GM21390 (cell line): ENCODE results near the gene VEPH1.

Source experiments
- ATAC-seq: cut with Tn5 transposase; IDR thresholded peaks from one replicate; pipeline ENCODE4 v1.9.1; 2021; ENCODE audit not compliant: unreplicated experiment

Gene VEPH1

DNA sequence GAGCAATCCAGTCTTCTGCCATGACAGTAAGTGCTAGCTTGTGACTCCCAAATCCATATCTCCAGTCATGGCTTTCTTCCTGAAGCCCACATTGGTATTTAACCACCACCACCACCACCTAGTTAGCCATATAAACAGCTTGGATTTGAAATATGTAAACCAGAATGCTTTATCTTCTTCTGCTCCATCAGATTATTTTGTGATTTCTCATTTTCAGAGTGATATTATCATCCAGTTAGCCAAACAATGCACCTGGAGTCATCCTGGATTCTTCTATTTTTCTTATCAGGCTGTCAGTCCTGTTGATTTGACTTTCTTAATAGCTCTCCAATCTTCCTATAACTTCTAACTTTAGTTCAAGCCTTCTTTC, 190.9 kb downstream of the VEPH1 start:
- ATAC-seq: no peak

- ATAC-seq: no peak
Observed at GRCh38 chr3:157311633-157312375, 191.4 kb downstream of the VEPH1 start.

DNA sequence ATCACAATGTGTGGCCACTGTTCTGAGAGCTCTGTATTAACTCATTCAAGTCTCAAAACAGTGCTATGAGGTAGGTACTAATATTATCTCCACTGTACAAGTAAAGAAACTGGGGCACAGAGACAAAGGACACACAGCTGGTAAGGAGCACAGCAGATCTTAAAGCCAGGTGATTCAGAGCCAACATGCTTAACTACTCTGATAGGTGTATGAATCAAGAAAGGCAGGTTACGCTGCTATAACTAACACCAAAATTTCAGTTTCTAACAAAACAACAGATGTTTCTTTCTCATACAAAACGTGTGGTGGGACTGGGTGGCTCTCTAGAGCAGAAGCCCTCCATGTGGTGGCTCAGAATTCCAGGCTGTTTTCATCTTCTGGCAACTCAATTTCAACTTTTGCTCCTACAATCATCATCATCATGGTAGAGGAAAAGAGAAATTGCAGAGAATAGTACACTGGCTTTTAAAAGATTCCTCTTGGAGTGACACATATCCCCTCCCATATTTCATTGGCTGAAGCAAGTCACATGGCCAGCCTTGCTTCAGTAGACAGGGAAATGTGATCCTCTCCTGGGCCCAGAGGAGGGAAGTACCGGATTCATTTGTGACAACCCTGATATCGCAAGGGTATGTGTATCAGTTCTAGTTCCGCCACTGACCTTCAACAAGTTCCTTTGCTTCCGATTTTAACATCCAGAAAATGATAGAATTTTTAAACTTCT, 192.7 kb downstream of the VEPH1 start:
- ATAC-seq: peak; percentile 58

GRCh38 chr3:157306502-157306901, 196.7 kb downstream of the VEPH1 start:
- ATAC-seq: no peak

DNA sequence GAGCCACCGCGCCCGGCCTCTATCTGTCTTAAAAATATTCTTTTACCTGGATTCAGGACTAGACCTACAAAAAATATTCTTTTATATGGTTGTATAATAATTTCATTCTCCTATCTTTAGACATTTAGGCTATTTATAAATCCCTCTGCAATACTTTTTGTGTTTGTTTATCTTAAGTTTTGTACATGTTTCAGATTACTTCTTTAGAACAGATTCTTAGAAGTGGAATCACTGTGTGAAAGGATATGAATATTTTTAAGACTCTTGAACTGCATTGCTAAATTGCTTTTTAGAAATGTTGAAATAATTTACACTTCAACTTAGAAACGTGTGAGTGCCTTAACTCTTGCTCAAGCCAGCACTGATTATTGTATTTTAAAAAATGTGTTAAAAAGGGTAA, 197.8 kb downstream of the VEPH1 start:
- no peak for ATAC-seq

DNA sequence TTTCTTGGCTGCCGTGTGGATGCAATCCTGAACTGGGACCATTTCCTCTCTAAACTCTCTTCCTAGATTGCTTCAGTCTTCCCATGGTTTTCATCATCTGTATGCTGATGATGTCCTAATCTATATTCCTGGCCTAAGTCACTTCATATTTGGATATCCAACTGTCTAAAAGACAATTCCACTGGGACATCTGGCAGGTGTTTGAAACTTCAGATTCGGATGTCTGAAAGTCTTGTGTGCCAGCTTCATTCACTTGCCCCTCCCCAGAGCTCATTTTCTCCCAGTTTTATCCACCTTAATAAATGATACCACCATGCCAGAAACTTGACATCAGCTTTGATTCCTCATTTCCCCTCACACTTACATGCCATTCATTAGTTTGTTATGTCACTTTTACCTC, 201.5 kb downstream of the VEPH1 start:
- ATAC-seq: no peak

DNA sequence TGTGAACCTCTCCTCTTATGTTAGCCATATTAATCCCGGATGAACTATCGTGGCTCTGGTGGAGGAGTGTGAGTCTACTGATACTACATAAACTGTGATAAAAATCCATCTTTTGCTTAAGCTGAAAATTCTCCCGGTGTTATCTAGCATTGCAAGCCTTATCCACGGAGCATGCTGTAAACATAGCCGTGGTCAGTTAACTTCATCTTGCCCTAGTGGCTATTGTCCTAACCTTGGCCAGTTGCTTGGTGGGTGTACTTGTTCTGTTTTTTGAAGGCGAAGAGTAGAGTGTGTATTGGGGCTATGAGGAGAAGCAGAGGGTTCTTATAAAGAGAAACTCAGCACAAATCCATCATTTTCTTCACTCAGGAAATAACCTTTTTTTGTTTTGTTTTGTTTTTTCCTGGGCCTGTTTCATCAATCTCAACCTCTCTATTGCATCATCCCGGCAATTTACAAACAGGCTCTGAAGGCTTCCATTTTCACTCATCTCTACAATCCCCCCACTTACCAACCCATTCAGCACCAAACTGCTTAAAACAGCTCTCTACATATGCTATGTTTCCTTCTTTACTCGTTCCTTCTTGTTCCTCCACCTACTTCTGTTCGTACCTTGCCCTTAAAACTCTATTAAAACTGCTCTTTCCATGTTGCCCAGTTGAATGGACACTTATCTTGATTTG, 202.1 kb downstream of the VEPH1 start:
- ATAC-seq: no peak

- ATAC-seq: no peak
Observed at GRCh38 chr3:157300094-157300493, 203.1 kb downstream of the VEPH1 start.

GRCh38 chr3:157297328-157297915, 205.8 kb downstream of the VEPH1 start:
- ATAC-seq: no peak

DNA sequence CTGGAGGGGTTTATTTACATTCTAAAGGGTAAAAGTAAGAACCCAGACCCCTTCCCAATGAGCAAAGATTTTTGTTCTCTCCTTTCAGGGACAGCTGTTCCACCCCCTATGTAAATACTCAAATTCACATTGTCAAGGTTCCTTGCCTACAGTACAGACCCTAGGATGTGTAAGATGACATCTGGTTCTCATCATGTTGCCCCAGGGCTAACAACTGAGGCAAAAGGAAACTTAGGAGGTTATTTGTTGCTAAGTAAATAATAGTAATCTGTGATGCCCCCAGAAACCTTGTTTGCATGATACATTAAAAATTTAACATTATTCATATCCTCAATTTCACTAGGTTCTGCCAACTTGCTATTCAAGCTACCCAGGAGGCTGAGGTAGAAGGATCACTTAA, 208.3 kb downstream of the VEPH1 start:
- ATAC-seq: no peak

- ATAC-seq: no peak
Observed at GRCh38 chr3:157294491-157294890, 208.7 kb downstream of the VEPH1 start.

DNA sequence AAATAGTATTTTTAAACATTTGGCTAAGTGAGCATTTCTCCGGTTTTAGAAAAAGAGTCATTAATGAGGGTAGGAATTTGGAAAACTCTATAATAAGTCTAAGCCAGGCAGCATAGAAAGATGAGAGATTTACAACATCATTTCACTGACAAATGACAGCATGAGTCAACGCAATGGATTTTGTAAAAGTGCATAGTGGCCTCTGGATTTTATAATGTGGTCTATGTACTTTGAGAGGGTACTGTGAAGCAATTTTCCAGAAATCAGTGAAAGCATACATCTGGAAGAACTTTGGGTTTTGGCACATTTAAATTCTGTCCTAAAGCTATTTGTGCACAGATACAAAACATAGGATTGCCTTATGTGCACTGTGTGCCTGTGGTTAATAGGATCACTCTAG, 212.4 kb downstream of the VEPH1 start:
- no peak for ATAC-seq

- no peak for ATAC-seq
Observed at GRCh38 chr3:157285966-157286365, 217.2 kb downstream of the VEPH1 start.

- ATAC-seq: no peak
Observed at GRCh38 chr3:157285141-157285540, 218.1 kb downstream of the VEPH1 start.

DNA sequence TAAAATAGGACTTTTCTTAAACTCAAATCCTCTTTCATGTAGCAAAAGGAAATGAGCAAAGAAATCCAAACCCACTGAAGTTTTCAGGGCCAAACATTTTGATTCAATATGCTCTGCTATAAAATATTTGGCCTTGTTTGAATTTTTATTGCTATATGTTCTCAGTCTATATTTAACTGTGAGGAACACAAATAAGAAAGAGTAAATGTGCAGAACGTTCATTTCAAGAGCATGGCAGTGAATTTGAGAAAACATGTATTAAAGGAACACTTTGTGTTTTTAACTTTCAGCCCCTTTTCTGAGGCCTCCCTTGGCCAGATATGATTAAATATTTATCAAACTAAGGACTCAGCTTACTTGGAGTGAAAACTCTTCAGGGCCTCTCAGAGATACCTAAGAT, 218.5 kb downstream of the VEPH1 start:
- no peak for ATAC-seq

GRCh38 chr3:157282261-157283191, 220.7 kb downstream of the VEPH1 start:
- ATAC-seq: no peak

- no peak for ATAC-seq
Observed at GRCh38 chr3:157280786-157281185, 222.4 kb downstream of the VEPH1 start.

DNA sequence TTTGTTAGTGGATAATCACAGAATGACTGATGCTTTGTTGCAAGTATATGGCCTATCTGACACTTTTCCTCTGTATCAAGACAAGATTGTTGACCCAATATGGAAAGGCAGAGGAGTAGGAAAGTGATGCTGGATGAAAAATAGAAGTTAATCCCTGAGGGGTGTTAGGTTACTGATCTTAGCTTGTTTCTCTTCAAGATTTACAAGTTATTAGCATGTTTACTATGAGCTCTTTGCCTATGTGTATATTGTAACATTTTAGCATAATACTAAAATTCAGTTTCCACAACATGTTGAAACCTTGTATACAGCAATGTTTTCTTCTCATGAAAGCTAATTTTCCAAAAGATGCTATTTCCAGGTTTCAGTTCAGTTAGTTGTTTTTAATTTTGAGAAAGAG, 222.9 kb downstream of the VEPH1 start:
- ATAC-seq: no peak

DNA sequence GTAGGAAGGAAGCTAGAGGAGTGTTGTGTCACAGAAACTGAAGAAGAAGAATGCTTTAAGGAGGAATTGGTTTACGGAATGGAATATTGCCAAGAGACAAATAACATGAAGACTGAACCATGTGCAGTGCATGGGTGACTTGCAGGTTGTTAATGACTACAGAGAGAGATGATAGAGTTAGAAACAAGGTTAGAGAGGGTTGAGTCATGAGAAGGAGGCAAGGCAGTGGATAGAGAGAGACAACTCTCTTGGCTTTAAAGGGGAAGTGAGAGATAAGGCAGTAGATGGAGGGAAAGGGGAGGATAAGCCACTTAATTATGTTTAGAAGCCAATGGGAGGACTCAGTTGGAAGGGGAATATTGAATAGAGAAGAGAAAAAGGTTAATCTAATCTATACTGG, 224.0 kb downstream of the VEPH1 start:
- ATAC-seq: no peak

DNA sequence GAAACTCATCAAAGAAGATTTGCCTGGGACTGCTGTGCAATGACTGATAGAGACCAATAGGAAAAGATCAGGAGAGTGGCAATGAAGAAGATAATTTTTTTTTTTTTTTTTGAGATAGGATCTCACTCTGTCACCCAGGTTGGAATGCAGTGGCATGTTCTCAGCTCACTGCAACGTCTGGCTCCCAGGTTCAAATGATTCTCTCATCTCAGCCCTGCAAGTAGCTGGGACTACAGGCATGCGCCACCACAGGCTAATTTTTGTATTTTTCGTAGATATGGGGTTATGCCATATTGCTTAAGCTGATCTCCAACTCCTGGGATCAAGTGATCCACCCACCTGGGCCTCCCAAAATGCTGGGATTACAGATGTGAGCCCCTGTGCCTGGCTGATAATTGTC, 226.4 kb downstream of the VEPH1 start:
- no peak for ATAC-seq

DNA sequence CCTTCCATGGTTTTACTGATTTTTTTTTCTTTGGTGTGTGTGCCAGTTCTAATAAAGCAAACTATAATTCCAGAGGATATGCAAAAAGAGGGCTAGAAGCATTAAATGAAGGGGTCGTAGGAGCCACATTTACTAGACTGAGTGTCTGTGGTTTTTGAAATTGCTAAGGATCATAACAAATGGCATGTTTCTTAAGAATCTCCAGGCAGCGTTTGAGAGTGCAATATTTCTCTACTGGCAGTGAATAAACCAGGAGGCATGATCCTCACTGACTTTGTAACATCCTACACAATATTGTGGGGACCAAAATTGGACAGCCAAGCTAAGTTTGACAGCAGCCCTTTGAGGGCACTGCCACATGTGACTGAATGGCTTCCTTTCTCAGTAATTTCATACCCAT, 227.4 kb downstream of the VEPH1 start:
- no peak for ATAC-seq
